ENCODE results near the gene TRPM8. TPM values are rescaled to one million over a fixed set of nuclear protein-coding genes. Genes with fewer than 3 reads are reported as not detected.

The TRPM8 gene
- total and polyA plus RNA-seq, 2 of the 13 experiments (the other 11 are each of a cell fraction or from before 2014, with no cell fraction given): 0.12 TPM; not detected in 1

DNA sequence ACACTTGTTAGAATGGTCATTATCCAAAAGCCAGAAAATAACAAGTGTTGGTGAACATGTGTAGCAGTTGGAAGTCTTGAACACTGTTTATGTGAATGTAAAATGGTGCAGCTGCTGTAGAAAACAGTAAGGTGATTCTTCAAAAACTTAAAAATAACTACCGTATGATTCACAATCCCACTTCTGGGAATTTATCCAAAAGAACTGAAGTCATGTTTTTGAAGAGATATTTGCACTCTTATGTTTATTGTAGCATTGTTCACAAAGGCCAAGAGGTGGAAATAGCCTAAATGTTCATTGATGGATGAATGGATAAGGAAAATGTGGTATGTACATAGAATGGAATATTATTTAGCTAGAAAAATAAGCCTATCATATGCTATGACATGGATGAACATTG is 127.0 kb downstream of the TRPM8 start:
- Histone ChIP-seq H3K79me2 (ENCODE audit: insufficient read depth, low read length) (no peaks in the 10 kb centered on the region), H3K4me1 (ENCODE audit: insufficient read depth, low read length) (no peaks in the 10 kb centered on the region), H3K4me2 (ENCODE audit: low read depth, low read length) (no peak overlapping the region), H3K4me3 (replicated peaks in 1 of 3; ENCODE audit: insufficient read depth in 1 of 3, low read depth in 2 of 3, low read length in 3 of 3) (no peak overlapping the region), H3K27me3 (ENCODE audit: control insufficient read depth in 1 of 2, insufficient read depth in 2 of 2, low read length in 2 of 2) (no peaks in the 10 kb centered on the region), H3K9me3 (ENCODE audit: low read length) (no peaks in the 10 kb centered on the region), H4K20me1 (ENCODE audit: insufficient read depth, low read length) (no peaks in the 10 kb centered on the region), H3K36me3 (replicated peaks in 1 of 2; ENCODE audit: control insufficient read depth in 1 of 2, insufficient read depth in 2 of 2, low read length in 2 of 2) (no peaks in the 10 kb centered on the region), H3K9ac (ENCODE audit: insufficient read depth, low read depth, low read length) (no peak overlapping the region), H3K27ac (ENCODE audit: extremely low read length, insufficient read depth, low read length) (no peak overlapping the region), H2AFZ (ENCODE audit: low read length) (no peak overlapping the region)
- ATAC-seq: no peak
- FAIRE-seq: no peak
- TF ChIP-seq ZNF468 (CRISPR knock-in tag; IDR thresholded peaks at IDR 0.05) (no peak), SP5 (CRISPR knock-in tag; IDR thresholded peaks at IDR 0.05; ENCODE audit: borderline replicate concordance, low read depth) (no peak), ZMYM2 (CRISPR knock-in tag; IDR thresholded peaks at IDR 0.05) (no peak), FOSL1 (CRISPR knock-in tag; IDR thresholded peaks at IDR 0.05; ENCODE audit: borderline replicate concordance) (no peak), ZNF101 (CRISPR knock-in tag; IDR thresholded peaks at IDR 0.05; ENCODE audit: borderline replicate concordance, low read depth) (no peak), ZNF263 (CRISPR knock-in tag; IDR thresholded peaks at IDR 0.05) (no peak), ZNF670 (CRISPR knock-in tag; IDR thresholded peaks at IDR 0.05; ENCODE audit: borderline replicate concordance) (no peak), ZFP41 (CRISPR knock-in tag; IDR thresholded peaks at IDR 0.05; ENCODE audit: borderline replicate concordance) (no peak), MLLT10 (CRISPR knock-in tag; IDR thresholded peaks at IDR 0.05) (no peak), ZNF772 (CRISPR knock-in tag; IDR thresholded peaks at IDR 0.05) (no peak), ZNF589 (CRISPR knock-in tag; conservative IDR thresholded peaks at IDR 0.05) (no peak), YEATS2 (CRISPR knock-in tag; IDR thresholded peaks at IDR 0.05; ENCODE audit: borderline replicate concordance) (no peak), ZNF7 (CRISPR knock-in tag; IDR thresholded peaks at IDR 0.05) (no peak)
- TF ChIP-seq, protein P1, sequence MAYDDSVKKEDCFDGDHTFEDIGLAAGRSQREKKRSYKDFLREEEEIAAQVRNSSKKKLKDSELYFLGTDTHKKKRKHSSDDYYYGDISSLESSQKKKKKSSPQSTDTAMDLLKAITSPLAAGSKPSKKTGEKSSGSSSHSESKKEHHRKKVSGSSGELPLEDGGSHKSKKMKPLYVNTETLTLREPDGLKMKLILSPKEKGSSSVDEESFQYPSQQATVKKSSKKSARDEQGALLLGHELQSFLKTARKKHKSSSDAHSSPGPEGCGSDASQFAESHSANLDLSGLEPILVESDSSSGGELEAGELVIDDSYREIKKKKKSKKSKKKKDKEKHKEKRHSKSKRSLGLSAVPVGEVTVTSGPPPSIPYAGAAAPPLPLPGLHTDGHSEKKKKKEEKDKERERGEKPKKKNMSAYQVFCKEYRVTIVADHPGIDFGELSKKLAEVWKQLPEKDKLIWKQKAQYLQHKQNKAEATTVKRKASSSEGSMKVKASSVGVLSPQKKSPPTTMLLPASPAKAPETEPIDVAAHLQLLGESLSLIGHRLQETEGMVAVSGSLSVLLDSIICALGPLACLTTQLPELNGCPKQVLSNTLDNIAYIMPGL (CRISPR knock-in tag; IDR thresholded peaks at IDR 0.05; ENCODE audit: borderline replicate concordance in 1 of 2, low read depth in 1 of 2): no peak
- ChIA-PET POLR2A (no interaction called here), CTCF (ENCODE audit: low intra/inter-chr PET ratio, low total read pairs) (no interaction called here)
- BruUV-seq (replicated peaks): no TSS peak
- intact Hi-C loops (cut with micrococcal nuclease; ENCODE audit: unreplicated experiment) (no loop called here), in situ Hi-C loops (cut with HindIII; ENCODE audit: extremely low pct_ligation_motif_present, low pct_unique_long_range_greater_than_20kb) (no loop called here)
- DNase-seq (ENCODE audit: low spot score): no peak
- 22% methylated on average over 1 of the region's 1 CpG for WGBS (ENCODE audit: low lambda C conversion rate)
